DMS 273 (cell line): ENCODE results near the gene CDK14.
"Not testable (repeated sequence)": the region's sequence is repeated elsewhere in the genome, so short reads cannot be mapped to it uniquely, and the experiment has no call there.

Experiments used
- DNase-seq: peaks from one replicate; lab custom pipeline; 2025; ENCODE audit not compliant: unreplicated experiment; lab: John Stamatoyannopoulos, UW

The CDK14 gene

DNA sequence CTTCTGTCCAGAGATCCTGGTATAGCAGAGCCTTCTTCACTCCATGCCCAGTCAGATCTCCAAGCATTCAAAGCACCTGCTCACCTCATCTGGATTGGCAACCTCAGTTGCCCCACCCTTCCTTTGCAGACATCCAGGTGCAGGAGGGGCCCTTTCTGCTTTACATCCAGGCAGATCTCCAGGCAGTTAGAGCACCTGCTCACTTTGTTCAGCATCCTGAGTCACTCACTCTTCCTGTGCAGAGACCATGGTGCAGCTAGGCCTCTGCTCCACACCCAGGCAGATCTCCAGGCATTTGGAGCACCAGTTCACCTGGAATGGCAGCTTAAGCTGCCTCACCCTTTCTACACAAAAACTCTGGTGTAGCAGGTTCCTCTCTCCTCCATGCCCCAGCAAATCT is 153.1 kb downstream of the CDK14 start:
- DNase-seq: no peak

DNA sequence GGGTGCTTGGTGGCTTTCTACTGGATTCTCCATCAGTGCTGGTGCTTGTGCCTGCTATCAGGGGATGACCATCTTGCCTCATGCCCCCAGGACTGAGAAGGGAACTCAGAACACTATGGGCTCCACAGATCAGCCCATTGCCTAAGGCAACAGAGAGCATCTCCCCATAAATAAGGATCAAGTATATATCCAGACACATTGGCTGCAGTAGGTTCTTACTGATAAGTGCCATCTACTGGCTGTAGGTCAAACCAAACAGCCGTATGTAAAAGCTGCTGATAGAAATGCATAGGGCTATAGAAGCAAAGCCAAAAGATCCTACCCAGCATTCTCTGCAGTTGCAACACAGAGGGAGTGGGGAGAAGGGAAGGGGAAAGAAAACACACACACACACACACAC is 153.7 kb downstream of the CDK14 start:
- DNase-seq: peak; percentile 12

DNA sequence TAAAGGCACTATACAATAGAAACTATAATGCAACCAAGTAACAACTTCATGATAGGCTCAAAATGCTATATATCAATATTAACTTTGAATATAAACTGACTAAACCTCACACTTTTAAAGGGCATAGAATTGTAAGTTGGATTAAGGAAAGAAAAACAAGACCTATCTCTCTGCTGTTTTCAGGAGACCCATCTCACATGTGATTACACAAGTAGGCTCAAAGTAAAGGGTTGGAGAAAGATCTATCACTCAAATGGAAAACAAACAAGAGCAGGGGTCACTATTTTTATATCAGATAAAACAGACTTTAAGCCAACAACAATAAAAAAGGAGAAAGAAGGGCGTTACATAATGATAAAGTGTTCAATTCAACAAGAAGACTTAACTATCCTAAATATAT is 155.5 kb downstream of the CDK14 start:
- DNase-seq: no peak

DNA sequence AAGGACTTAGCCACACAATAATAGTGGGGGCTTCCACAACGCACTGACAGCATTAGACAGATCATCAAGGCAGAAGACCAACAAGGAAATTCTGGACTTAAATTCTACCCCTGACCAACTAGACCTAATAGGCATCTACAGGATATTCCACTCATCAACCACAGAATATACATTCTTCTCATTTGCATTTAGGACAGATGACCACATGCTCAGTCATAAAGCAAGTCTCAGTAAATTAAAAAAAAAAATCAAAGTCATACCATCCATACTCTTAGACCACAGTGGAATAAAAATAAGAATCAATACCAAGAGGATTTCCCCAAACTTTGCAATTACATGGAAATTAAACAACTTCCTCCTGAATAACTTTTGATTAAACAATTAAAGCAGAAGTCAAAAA is 155.9 kb downstream of the CDK14 start:
- no peak for DNase-seq

DNA sequence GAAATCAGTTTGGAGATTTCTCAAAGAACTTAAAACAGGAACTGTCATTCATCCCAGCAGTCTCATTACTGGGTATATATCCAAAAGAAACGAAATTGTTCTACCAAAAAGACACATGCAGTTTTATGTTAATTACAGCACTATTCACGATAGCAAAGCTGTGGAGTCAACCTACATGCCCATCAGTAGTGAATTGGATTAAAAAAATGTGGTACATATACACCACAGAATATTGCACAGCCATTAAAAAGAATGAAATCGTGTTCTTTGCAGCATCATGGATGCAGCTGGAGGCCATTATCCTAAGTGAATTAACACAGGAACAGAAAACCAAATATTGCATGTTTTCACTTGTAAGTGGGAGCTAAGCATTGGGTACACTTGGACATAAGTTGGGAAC is 158.9 kb downstream of the CDK14 start:
- no peak for DNase-seq

DNA sequence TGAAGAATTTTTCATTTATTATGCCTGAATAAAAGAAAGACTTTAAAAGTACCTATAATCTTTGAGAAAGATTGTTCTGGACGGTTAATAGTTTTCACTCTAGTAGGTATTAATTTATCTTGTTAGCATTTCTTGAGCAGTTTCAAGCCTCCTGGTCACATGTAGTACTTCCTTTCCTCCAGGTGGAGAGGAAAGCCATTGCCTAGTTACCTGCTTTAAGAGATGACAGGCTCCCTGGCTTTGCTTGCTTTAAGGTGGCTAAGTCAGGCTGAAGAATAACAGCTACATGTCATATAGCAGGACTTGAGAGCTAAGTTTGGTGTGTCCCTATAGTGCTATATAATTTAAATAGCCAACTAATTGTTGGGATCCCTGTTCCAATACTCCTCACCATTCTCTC is 160.2 kb downstream of the CDK14 start:
- DNase-seq: no peak

DNA sequence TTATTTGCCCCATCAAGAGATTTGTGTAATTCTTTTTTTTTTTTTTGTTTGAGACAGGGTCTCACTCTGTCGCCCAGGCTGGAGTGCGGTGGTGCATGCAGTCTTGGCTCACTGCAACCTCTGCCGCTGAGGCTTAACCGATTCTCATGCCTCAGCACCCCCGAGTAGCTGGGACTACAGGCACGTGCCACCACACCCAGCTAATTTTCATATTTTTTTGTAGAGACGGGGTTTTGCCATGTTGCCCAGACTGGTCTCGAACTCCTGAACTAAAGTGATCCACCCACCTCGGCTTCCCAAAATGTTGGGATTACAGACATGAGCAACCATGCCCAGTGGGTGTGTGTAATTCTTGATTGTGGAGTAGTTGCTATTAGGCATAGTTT is 161.4 kb downstream of the CDK14 start:
- not testable (repeated sequence) for DNase-seq

DNA sequence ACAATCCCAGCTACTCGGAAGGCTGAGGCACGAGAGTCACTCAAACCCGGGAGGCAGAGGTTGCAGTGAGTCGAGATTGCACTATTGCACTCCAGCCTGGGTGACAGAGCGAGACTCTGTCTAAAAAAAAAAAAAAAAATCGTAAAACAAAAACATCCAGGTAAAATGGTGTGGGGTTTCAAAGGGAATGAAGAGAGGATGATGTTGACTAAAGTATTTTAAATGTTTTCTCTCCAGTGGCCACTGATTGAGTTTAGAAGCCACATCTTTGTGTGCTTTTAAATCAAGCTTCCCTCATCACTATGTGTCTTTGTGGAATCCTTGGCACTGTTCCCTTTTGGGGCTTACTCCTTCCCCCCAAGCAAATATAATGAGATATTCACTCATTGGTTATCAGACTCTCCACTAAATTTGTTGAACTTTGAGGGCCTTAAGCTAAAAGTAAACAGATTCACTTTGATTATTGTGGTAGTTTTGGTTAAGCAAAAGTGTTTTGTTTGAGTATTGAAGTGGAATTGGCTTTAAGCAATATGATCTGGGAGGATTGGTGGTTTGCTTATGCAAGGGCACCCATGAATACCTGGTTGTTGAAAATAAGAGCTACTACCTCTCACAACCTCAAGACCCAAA is 162.9 kb downstream of the CDK14 start:
- DNase-seq: no peak

DNA sequence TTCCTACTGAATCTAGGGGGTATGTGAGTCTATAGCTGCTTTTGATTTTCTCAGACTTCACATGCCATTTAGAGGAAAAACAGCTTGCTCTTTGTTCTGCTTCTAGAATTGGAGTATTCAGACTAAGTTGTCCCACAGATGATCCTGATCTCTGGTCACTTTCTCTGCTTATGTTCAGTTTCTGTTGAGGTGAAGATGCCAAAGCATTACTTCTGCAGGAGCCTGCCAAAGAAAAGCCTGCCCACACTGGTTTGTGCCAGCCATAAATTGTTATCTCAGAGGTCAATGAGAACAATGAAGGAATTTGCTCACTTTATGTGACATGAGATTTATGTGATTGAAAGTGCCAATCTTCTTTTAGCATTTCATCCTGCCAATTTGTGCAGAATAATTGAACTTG is 163.6 kb downstream of the CDK14 start:
- DNase-seq: no peak

DNA sequence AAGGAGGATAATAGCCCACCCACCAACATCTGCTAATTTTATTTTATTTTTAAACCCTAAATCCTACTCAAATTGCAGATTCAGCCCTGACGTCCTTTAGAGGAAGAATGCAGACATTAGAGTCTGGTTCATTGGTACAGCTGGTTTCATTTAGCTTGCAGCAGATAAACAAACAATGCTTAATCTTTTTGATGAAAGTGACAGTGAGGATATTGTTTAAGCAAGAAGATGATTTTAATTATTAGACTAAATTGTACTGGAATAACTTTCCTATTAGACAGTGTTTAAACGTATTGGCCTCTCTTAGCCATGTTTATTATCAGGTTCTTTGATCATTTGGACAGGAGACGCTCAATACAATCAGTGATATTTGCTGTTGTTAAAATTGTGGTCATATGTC is 164.8 kb downstream of the CDK14 start:
- DNase-seq: no peak

DNA sequence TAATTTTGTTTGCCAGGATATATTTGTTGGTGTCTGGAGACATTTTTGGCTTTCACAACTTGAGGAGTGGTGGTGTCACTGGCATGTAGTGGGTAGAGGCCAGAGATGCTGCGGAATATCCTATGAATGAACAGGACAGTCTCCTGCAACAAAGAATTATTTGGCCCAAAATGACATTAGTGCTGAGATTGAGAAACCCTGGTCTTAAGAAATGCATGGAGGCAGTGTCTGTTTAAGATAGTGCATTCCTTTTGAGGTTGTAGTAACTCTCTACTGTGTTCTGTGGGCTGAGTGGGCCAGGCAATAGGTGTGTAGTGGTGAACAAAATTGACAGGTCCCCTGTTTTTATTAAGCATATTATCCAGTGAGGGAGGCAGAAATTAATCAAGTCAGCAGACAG is 165.5 kb downstream of the CDK14 start:
- no peak for DNase-seq

DNA sequence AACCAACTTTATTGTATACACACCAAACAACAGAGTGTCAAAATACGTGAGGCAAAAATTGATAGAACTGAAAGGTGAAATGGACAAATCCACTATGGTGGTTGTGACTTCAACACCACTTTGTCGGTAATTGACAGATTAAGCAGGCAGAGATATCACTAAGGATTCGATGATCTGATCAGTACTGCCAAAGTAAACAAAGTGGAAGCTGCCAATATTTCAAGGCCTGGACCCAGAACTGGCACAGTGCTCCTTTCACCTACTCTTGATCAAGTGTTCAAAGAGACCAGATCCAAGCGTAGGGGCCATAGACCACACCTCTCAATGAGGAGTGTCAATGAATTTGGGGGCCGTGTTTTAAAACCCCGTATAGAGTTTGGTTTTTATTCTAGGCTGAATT is 167.0 kb downstream of the CDK14 start:
- DNase-seq: no peak

DNA sequence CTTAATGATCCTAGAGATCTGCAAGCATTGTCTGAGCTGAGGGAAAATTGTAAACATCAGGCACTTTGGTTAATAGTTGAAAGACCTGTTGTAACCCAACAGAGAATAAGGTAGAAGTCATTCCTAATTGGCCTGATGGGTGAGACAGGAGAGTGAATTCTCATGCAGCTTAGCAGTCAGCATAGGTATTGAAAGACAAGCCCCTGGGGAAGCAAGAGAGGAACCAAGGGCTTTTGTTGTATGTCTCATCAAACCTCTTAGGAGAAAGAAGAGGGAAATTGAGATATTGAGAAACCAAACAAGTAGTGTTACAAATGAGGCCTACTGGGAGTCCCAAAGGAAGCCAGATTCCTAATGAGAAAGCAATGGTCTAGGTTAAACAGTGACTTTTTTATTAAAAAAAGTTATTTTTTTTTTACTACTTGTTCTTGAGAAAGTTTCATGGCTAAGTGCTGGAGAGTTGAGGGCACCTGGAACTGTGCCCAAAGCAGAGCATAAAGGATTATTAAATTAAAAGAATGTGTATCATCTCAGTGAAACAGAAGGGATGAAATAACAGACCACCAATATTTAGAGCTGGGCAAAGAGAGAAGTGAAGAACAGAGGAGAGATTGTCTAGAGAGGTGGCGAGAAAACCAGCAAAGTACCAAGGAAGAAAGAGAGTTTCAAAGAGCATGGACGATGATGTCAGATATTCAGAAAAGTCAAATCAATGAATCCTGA is 168.9 kb downstream of the CDK14 start:
- no peak for DNase-seq

DNA sequence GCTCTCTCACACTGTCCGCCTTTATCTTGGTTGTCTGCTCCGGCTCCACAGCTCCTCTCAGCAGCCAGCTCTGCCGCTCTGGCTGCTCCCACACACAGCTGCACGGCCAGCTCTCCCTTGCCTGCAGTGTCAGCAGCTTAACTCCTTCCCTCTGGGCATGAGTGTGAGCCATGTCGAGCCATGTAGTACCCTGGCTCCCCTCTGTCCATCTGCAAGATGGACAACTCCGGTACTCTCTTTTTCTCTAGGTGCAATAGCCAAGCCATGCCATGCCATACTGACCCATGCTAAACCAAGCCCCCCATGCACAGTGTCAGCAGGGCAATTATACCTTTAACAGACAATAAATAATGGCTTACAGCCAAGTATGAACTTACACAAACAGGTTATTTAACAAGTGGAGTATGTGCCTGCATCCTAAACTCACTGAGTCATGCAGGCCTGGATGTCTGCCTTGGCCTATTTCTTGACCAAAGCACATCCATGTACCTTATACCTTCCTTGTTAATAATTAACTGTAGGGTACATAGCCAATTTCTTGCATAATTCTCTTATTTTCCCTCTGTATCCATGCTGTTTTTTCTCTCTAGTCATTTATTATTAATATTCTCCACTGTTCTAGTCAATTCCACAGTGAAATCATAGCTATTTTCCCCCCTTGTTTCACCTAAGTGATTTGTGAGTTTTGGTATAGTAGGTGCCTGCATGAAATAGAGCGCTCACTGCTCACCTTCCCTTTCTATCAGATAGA is 170.9 kb downstream of the CDK14 start:
- peak; percentile 18 for DNase-seq

DNA sequence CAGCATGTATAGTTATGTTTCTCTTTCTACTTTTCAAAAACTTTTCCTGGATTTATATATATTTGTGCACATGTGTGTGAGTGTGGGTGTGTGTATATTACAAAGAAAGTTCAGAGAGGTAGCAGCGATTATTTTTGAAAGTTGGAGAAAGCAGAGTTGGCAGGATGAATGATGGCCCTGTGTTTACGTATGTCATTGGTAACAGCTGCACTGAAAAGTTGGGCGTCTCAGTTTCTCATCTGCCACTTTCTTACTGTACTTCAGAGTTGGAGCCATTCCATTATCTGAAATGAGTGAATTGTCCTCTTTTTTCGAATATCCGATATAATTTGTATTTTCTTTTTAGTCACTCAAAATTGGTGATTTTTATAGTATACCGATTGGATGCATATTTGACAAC is 172.2 kb downstream of the CDK14 start:
- DNase-seq: peak; percentile 23

DNA sequence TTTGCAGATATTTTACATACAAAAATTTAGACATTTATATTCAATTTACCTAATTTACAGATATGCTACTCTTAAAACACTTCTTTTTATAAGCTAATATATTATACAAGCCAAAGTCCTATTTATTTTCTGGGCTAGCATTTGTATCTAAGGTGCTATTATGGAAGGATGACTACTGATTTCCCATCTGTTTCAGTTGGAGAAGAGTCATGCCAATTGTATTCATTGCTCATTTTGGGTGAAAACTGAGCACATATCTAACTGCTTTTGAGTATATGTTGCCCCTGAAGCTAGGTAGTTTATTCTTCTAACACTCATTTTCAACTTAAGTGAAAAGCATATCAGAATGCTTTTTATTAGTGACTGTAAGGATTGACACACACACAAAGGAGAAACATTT is 172.9 kb downstream of the CDK14 start:
- no peak for DNase-seq

DNA sequence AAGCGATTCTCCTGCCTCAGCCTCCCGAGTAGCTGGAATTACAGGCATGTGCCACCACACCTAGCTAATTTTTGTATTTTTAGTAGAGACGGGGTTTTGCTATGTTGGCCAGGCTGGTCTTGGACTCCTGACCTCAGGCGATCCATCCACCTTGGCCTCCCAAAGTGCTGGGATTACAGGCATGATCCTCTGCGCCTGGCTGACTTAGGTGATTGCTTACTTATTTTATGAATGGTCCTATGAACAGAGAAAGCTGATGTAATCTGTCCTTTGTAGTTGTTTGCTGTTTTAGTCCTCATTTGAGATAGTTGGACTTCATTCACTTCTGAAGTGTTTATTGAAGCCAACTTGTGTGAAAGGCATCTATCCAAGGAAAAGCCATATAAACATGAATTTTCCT is 173.4 kb downstream of the CDK14 start:
- DNase-seq: not testable (repeated sequence)

DNA sequence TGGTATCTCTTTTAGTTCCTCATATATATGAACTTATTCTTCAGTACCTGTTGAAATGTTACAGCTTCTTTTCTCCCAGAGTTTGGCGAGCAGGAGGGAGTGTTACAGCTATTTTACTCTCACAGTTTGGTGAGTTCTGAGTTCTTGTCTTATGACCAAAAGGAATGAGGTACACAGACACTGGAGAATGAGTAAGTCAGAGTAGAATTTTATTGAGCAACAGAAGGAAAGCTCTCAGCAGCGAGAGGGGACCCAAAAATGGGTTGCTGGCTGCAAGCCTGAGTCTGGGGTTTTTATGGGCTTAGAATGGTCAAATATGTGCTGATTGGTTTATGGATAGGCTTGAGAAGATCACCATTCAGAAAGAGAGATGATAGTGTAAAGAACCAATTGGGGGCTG is 175.2 kb downstream of the CDK14 start:
- no peak for DNase-seq

DNA sequence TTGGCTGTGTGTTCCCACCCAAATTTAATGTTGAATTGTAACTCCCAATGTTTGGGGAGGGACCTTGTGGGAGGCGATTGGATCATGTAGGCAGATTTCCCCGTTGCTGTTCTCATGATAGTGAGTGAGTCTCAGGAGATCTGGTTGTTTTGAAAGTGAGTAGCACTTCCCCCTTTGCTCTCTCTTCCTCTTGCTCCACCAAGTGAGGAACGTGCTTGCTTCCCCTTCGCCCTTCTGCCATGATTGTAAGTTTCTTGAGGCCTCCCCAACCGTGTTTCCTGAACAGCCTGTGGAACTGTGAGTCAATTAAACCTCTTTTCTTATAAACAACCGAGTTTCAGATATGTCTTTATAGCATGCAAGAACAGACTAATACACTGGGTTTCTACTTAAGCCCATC is 176.3 kb downstream of the CDK14 start:
- DNase-seq: no peak

DNA sequence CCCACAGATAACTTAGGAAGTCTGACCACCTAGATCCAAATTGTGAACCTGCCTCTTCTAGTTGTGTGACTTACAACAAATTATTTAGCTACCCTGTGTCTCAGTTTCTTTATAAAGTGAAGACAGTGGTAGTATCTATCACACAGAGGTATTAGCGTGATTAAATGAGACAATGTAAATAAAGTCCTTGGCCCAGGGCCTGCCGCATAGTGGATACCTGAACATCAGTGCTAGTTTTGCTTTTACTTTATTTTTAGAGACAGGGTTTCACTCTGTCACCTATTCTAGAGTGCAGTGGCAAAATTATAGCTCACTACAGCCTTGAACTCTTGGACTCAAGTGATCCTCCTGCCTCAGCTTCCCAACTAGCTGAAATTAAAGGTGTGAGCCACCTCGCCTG is 177.1 kb downstream of the CDK14 start:
- no peak for DNase-seq

DNA sequence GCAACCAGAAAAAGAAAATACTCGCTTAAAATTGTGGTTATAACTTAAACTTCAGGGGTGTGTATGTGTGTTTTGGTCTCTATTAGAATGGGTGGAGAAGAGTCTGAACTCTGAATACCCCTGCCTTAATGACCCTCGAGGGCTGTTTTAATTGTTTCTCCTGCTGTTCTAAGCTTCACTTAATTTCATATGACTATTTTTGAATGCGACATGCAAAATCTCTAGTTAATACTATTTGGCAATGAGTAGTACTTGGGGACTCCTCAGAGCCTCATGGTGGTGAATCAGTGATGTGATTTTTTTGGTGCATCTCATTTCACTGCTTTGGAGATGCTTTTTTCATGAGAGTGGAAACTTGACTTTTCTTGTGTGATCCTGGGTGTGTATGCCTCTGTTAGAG is 178.6 kb downstream of the CDK14 start:
- no peak for DNase-seq

DNA sequence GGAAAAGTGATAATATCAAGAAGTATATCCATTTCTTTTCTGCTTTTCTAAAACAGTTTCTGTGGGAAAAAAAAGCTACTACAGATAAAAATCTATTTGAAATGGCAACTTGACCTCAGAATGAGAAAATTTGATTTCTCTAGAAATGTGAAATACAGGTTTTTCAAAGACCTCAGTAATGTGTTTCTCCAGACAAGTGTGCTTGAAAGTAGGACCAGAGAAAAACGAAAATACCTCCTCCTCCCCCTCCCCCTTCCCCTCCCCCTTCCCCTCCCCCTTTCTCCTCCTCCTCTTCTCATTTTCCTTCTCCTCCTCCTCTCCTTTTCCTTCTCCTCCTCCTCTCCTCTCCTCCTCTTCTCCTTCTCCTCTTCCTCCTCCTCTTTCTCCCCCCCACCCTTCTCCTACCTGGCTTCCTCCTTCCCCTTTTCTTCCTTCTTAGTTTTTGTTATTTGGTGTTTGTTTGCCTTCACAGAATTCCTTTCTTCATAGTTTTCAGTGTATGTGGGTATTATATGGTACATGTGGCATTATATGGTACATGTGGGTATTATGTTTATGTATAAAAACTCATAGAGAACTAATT is 179.4 kb downstream of the CDK14 start:
- no peak for DNase-seq
